HG02884 (cell line): ENCODE measurements around the gene CALHM6.
A peak's percentile ranks its signal among the peaks of the same experiment; 100 is the strongest.
"Not testable (repeated sequence)": the region's sequence is repeated elsewhere in the genome, so short reads cannot be mapped to it uniquely, and the experiment has no call there.

ENCODE experiments used
- ATAC-seq: cut with Tn5 transposase; IDR thresholded peaks from one replicate; pipeline ENCODE4 v1.9.1; 2021; ENCODE audit warnings: mild to moderate bottlenecking, moderate library complexity; ENCODE audit not compliant: unreplicated experiment

The CALHM6 gene

DNA sequence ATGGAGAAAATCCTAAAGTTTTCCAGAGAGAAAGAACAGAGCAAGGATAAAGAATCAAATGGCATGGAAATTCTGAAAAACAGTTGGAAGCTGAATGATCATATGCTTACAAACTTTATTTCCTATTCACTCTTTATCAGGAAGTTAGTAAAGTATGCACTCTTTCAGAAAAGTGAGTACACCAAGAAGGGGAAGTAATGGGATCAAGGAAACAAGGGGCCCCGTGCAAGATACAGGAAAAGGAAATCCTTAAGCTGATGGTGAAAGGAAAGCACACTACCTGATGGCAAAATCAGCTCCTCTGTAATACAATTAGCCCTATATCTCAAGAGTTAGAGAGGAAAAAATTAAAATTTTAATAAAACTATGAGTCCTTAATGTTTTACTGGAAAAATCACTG is 14.0 kb downstream of the CALHM6 start:
- no peak for ATAC-seq

DNA sequence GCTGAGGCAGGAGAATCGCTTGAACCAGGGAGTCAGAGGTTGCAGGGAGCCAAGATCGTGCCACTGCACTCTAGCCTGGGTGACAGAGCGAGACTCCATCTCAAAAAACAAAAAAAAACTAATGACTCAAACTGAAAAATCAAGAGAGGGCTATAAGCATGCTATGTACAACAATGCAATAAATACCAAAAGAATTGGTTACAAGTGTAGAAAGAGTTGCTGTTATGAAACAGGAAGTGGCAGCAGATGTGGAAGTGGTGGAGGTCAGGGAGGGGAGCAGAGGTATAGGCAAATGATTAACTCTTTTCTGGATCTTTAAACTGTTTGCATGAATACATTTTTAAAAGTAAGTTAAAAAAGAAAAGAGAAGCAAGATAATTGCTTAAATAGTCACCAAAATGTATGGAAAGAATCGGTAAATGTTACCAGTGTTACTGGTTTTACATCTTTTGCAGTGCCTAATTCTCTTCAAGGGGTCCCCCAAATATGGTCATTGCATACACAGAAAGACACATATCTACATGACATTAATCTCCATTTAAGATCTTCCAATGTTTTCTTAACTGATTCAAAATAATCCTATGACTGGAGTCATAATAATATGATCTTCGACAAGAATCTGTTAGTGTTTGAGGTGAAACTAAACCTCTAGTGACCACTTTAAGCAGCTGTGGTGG is 15.0 kb downstream of the CALHM6 start:
- peak; percentile 100 for ATAC-seq

DNA sequence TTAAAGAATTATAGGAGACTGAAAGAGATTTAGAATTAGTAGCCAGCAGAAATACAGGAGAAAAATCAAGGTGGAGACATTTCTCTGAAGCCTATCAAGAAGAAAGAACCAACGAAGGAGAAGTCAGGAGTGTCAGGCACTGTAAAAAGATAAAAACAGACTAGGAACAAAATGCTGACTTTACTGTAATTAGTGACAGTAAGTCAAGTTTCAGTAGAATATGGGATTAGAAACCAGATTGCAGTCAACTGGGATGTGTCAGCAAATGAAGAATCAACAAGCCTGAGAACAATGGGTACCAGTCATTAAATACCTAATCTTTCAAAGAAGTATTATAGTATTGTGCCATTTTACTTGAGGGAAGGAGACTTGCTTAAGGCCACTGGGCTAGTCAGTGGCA is 21.6 kb downstream of the CALHM6 start:
- no peak for ATAC-seq

DNA sequence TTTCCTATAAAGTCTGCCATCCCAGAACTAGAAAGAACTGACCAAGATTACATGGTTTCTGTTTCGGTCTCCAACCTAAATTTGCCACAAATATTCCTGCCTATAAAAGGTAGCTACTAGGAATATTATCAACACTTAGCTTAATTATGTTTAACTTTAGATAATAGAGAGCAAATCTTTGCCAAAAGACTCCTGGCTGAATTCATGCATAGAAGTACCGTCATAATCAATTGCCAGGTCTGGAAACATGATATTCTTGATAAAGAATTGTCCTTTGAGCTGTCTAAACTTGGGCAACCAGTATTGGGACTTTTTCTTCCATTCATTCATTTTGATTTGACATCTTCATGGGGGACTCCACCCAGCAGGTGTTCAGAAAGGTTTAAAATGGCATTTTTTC is 22.4 kb downstream of the CALHM6 start:
- ATAC-seq, result no peak

DNA sequence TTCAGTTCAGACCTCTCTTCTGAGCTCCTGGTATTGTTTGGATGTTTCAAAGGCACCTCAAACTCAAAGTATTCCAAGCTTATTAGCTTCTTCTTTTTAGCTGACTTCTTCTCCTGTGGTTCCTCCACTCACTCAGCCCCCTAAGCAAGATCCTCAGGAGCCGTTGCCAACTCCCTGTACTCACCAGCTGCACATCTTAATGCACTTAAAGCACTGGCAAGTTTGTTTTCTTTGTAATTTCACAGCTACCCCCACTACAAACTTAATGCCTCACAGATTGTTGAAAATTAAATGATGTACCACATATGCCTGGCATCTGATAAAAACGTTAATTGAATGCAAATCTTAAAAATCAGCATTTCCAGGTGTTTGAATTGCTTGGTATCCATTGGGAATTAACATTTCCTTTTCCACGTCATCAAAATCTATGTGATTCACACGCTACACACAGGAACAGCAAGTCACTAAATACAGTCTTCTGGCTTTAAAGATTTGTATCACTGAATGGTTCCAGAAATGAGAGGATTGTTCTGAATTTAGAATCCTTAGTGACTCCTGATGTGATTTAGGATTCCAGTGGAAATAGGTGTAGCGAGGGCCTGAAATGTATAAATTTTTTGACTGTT is 24.5 kb downstream of the CALHM6 start:
- ATAC-seq, result no peak

DNA sequence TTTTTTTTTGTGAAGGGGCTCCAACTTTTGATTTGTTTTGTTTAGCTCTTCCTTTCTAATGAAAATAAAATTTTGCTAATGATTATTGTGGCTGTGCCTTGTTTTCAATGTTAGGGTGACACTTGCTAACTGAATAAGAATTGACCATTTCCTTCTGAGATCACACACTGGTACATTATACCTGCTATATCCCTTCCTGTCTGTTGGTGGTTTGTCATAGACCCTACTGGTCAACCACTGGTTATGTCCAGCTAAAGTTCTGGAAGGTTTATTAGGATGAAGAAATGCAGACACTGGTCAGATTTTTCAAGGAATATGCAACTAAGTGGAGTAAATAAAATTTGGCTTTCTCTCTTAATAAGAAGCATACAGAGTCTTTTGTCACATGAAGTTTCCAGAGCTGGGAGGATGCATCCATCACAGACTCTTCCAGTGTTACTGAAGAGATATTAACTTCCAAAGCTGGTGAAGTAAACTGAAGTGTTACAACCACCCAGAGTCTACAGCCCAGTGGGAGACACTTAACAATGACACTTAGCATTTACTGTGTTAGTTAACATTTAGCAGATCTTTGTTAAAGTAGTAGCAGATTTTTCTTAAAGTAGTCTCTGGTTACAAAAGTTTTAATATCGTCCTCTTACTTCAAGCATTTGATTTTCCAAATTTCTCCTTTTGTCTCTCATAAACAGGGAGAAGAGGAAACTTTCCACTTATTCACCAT is 30.6 kb downstream of the CALHM6 start:
- no peak for ATAC-seq

DNA sequence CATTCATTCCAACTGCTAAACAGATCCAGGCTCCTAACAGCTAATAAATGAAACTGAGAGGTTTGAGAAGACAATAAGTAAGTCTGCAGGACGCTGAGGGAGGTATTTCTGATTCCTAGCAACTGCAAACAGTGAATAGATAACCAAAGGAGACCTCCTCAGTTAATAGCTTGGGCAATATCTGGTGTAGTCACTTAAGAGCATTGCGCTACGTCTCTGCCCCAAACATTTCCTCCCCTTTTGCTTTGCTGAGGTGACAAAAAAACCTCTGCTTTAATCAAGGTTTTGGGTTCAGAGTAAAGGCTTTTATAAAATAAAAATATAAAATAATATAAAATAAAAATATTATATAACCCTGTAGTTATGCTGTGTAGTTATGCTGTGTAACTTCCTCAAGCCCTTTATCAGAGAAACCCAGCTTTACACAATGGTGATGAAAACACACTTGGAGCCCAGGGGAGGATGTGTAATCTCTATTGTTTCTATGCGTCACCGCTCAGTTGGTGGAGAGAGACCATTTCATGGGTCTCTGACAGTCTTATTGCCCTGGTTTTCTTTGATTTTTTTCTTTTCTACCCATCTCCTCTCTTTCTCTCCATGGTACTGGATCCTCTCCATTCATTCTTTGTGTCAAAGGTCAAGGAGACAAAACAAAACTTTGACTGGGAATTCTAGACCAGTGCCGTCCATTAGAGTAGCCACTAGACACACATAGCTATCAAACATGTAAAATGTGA is 31.3 kb downstream of the CALHM6 start:
- ATAC-seq, result no peak

DNA sequence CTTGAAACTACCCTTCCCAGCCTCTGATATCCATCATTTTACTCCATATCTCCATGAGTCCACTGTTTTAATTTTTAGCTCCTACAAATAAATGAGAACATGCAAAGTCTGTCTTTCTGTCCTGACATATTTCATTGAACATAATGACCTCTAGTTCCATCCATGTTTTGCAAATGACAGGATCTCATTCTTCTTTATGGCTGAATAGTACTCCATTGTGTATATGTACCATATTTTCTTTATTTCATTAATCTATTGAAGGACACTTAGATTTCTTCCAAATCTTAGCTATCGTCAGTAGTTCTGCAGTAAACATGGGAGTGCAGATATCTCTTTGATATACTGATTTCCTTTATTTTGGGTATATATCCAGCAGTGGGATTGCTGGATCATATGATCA is 34.0 kb downstream of the CALHM6 start:
- ATAC-seq, result not testable (repeated sequence)

DNA sequence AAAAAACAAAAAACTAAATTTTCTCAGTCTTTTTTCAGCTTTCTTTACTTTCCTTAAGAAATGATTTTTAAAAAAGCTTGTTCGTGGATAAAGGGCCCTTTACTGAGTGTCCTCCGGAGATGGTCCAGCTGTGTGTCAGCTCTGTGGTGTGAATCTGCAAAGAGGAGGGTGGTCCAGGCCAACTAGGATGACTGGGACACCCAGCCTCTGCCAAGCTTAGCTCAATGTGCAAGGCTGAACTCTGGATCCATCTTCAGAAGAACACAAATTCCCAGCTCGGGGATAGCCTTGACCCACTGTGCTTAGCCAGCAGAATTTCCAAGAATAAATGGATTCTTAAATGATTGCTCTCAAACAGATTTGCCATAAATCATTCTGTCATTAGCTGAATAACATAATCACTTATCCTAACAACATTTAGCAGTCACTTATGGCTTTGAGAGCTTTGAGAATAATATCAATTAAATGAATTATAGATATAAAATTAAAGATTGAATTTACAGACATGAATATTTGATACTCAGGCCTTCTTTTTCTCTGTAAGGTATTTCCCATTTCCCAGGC is 36.0 kb downstream of the CALHM6 start:
- ATAC-seq, result no peak

DNA sequence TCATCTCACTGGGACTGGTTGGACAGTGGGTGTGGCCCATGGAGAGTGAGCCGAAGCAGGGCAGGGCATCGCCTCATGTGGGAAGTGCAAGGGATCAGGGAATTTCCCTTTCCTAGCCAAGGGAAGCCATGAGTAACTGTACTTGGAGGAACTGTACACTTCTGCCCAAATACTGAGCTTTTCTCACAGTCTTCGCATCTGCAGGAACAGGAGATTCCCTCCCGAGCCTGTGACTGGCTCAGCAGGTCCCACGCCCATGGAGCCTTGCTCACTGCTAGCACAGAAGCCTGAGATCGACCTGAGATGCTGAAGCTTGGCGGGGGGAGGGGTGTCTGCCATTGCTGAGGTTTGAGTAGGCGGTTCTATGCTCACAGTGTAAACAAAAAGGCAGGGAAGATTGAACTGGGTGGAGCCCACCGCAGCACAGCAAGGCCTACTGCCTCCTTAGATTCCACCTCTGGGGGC is 39.8 kb downstream of the CALHM6 start:
- no peak for ATAC-seq

DNA sequence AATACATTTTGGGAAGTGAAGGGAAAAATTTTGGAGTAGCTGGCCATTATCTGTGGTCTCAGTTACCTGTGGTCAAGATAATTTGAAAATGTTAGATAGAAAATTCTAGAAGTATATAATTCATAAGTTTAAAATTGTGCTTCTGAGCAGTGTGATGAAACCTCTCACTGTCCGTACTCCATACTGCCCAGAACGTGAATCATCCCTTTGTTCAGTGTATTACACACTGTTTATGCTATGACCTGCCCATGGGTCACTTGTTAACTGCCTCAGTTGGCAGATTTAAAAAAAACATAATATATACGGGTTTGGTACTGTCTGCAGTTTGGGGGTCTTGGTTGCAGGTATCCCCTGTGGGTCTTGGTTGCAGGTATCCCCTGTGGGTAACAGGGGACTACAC is 46.1 kb downstream of the CALHM6 start:
- ATAC-seq, result no peak

DNA sequence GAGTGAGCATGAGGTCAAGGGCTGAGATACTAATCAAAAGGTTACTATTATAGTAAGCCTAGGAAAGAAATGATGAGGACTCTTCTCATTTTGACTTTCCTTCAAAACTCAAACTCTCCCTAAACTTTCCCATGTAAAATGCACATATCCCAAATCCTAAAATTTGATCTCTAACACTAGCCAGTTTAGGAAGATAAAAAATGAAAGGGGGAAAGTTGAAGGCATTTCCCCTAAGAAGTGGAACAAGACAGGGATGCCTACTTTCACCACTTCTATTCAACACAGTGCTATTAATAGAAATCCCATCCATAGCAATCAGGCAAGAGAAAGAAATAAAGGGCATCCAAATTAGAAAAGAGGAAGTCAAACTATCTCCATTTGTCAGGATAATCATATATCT is 47.4 kb downstream of the CALHM6 start:
- ATAC-seq, result no peak

DNA sequence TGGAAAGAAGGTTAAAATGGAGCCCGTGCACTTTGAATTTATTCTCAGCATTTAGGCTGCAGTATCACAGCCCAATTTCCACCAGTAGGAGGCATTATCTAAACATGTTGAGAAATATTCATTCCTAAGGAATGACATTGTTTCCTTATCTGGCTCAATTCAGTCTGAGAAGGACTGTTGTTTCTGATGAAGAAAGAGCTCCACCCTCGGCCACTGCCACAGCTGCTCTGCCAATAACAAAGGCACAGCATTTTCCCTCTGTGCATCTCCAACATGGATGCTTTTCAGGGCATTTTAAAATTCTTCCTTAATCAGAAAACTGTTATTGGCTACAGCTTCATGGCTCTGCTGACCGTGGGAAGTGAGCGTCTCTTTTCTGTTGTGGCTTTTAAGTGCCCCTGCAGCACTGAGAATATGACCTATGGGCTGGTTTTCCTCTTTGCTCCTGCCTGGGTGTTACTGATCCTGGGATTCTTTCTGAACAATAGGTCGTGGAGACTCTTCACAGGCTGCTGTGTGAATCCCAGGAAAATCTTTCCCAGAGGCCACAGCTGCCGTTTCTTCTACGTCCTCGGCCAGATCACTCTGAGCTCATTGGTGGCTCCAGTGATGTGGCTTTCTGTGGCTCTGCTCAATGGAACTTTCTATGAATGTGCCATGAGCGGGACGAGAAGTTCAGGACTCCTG is 50.4 kb downstream of the CALHM6 start, which contains the start of gene CALHM5:
TSS of gene CALHM5 (plus strand) at position 216 of the 687 bp plus-strand sequence. CDS start at position 274, 58 bp downstream.
- no peak for ATAC-seq

DNA sequence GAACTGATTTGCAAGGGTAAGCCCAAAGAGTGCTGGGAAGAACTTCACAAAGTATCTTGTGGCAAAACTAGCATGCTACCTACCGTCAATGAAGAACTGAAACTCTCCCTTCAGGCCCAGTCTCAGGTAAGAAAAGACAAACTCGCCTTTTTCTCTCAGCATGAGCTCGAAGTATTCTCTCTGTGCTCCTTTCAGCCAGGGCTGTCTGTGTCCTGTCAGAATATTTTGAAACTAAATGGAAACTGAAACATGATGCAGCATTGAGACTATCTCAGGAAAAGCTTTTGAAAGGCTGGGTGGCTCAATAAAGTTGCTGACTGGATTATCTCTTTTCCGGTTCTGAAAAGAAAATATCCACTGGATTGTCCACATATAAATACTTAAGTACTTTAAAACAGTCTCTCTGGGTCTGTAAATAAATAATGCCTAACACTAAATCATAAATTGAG is 51.0 kb downstream of the CALHM6 start:
- peak; percentile 85 for ATAC-seq

DNA sequence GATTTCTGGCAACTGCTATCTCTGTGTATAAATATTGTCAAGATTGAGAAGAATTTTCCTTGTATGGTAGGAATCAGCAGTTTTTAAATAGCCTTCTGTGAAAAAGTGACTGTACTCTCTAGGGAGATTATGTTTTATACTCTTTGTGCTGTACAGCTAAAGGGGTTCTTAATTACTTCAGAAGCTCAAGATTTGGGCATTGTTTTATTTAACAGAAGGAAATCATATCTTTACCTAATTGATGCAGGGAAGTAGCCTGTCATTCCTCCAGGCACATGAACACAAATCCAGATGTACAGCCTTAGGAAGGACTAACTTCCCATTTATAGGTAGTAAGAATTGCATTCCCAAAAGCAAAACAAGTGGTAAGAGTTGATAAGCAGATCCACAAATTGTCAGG is 51.6 kb downstream of the CALHM6 start:
- ATAC-seq, result no peak
